Colonic mucosa (tissue), 4 donors: Measurements from ENCODE around the gene ECHS1. TPM values are rescaled to one million over a fixed set of nuclear protein-coding genes. Genes with fewer than 3 reads are reported as not detected.

Experiments used
- DNase-seq: peaks from one replicate; pipeline ENCODE4 v3.0.0-alpha.2; 2020
- H3K27ac ChIP-seq: fragments of 200-600 bp; one replicate; pipeline ENCODE4 v1.8.0; 2021
- H3K27me3 ChIP-seq: fragments of 200-600 bp; one replicate; pipeline ENCODE4 v1.8.0; 2021
- H3K36me3 ChIP-seq: fragments of 200-600 bp; one replicate; pipeline ENCODE4 v1.8.0; 2021
- H3K4me1 ChIP-seq: fragments of 200-600 bp; one replicate; pipeline ENCODE4 v1.8.0; 2021; ENCODE audit warnings: mild to moderate bottlenecking
- H3K4me3 ChIP-seq: fragments of 200-600 bp; one replicate; pipeline ENCODE4 v1.8.0; 2021
- H3K9ac ChIP-seq, 2 donors: one replicate each; pipeline ENCODE4 v1.7.0; 2013; ENCODE audit warnings: control low read depth in 2 of 2, low read depth in 2 of 2, low read length in 2 of 2
- H3K9me3 ChIP-seq: fragments of 200-600 bp; one replicate; pipeline ENCODE4 v1.8.0; 2021
- intact Hi-C: fragments of 100-400 bp; cut with DNase I; formaldehyde crosslinking; loops from one replicate; pipeline ENCODE4 v1.14.1; 2022
- total RNA-seq, 2 donors: library from RNA; stranded (reverse); fragmentation: NEBNext Ultra II Directional in 1 of 2; extraction: Animal tissue kit (Norgen Biotek cat#: 25700) in 1 of 2; gene quantifications; one replicate each; pipeline ENCODE4 v1.2.1, GENCODE V29; 2021
- TF ChIP-seq, protein P1 (sequence below): fragments of 200-600 bp; IDR thresholded peaks from one replicate; pipeline ENCODE4 v1.8.0; 2022; ENCODE audit warnings: antibody characterized with exemption, mild to moderate bottlenecking
- donor health status: healthy.
- donor health status: DM: no; HTN: no; CAD: no.
- donor health status: DM: no; HTN: no; CAD: no.

Gene ECHS1
- total RNA-seq, 2 donors from 2014 or later = 188 to 214 TPM

DNA sequence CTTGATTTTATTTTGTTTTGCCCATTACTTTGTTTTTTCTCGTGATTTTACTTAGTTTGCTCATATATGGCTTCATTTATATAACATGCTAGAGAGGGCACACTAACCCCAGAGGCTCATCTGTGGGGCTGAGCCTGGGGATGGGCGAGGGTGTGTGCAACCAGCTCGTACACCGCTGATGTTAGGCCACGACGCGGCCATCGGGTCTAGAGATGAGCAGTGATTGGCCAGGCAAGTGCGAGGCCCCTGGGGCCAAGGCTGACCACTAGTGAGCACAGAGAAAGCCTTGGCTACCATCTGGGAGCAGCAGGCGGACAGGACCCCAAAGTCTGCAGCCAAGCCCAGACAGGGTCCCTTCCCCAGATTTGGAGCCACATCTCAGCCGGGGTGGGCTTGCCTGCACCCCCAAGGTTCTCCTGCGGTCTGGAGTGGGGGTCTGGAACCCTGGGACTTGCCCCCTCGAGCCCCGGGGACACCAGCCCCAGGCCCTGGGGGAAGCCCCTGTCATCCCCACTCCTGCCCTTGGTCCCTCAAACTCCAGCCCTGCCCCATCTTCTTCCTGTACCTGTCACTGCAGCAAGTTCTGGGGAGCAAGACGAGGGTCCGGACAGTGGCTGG lies 19.1 kb downstream of the ECHS1 start:
- H3K36me3 ChIP-seq = no peaks in the 10 kb centered on the region
- TF ChIP-seq, protein P1, sequence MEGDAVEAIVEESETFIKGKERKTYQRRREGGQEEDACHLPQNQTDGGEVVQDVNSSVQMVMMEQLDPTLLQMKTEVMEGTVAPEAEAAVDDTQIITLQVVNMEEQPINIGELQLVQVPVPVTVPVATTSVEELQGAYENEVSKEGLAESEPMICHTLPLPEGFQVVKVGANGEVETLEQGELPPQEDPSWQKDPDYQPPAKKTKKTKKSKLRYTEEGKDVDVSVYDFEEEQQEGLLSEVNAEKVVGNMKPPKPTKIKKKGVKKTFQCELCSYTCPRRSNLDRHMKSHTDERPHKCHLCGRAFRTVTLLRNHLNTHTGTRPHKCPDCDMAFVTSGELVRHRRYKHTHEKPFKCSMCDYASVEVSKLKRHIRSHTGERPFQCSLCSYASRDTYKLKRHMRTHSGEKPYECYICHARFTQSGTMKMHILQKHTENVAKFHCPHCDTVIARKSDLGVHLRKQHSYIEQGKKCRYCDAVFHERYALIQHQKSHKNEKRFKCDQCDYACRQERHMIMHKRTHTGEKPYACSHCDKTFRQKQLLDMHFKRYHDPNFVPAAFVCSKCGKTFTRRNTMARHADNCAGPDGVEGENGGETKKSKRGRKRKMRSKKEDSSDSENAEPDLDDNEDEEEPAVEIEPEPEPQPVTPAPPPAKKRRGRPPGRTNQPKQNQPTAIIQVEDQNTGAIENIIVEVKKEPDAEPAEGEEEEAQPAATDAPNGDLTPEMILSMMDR = no peak
- H3K9me3 ChIP-seq = no peaks in the 10 kb centered on the region
- peaks cover 4% of the 10 kb centered on the region for H3K4me1 ChIP-seq
- no peak overlapping the region for H3K4me3 ChIP-seq
- H3K27ac ChIP-seq = no peak overlapping the region
- DNase-seq = no peak
- no peaks in the 10 kb centered on the region for H3K27me3 ChIP-seq
- no peak overlapping the region for H3K9ac ChIP-seq
- intact Hi-C loops = no loop called here

DNA sequence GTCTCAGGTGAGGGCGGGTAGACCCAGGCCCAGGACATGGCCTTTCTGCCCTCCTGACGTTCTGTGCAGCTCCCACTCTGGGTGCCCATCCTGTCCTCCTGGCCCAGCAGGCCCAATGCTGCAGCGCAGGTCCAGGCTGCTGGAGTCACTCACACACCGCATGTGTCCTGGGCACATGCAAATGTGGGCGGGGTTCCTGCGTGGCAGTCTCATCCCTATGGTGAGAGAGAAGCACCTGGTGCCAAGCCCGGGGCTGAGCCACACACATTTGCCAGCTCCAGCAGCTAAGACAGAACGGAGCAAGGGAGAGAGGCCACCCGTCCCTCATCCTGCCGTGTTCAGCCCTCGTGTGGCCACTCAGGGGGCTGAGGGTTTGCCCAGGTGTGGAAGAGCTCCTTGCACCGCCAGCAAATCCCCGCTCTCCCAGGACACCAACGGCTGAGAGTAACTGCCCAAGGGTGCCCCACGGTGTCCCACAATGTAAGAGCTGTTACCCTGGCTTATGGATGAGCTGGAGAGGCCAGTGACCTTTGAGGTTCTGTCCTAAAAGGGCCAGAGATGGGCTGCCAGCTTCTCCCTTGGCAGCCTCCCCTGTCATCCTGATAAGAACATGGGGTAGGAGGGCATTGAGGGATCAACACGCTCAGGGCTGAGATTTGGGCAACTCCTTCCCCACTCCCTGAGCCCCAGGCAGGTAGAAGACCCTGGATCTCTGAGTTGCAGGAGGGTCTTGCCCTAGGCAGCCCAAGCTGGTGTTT lies 19.8 kb downstream of the ECHS1 start:
- Histone ChIP-seq H3K36me3 (no peaks in the 10 kb centered on the region), H3K27ac (no peak overlapping the region), H3K9ac (no peak overlapping the region), H3K27me3 (no peaks in the 10 kb centered on the region), H3K9me3 (no peaks in the 10 kb centered on the region), H3K4me1 (peaks cover 4% of the 10 kb centered on the region), H3K4me3 (no peak overlapping the region)
- TF ChIP-seq, protein P1 = no peak
- DNase-seq = no peak
- intact Hi-C loops = no loop called here

DNA sequence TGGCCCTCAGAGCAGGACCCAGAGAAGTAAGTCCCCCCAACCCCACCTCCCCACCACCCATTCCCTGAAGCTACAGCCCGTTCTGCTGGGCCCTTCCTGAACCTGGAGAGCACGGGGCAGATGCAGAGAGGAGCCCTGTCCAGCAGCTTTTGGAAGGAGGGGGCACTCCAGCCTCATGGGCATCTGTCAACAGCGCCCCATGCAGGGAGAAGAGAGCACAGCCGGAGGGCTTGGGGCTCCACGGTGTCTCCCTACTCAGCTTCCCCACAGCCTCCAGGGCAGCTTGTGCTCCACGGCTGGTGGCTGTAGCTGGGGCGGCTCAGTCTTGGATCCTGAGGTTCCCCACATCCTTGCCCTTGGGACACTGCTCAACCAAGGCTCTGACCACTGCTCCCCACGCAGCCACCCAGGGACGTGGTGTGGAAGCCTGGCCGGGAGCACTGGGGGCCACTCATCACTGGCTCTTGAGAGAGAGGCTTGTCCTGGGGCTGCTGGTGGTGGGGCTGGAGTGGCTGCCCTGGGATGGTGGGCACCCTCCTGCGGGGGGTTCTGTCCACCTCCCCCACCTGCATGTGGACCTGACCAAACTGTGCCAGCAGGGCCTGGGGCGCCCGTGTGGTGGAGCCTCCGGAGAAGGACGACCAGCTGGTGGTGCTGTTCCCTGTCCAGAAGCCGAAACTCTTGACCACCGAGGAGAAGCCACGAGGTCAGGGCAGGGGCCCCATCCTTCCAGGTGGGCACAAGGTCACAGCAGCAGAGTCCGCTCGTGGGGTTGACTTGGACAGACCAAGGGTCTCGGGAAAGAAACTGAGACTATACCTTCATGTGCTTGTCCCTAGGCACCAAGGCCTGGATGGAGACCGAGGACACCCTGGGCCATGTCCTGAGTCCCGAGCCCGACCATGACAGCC lies 21.5 kb downstream of the ECHS1 start:
- Histone ChIP-seq H3K4me1 (peaks cover 1% of the 10 kb centered on the region), H3K27me3 (no peaks in the 10 kb centered on the region), H3K9me3 (no peaks in the 10 kb centered on the region), H3K4me3 (no peak overlapping the region), H3K9ac (no peak overlapping the region), H3K36me3 (no peaks in the 10 kb centered on the region), H3K27ac (no peak overlapping the region)
- intact Hi-C loops = no loop called here
- TF ChIP-seq, protein P1 = no peak
- no peak for DNase-seq

DNA sequence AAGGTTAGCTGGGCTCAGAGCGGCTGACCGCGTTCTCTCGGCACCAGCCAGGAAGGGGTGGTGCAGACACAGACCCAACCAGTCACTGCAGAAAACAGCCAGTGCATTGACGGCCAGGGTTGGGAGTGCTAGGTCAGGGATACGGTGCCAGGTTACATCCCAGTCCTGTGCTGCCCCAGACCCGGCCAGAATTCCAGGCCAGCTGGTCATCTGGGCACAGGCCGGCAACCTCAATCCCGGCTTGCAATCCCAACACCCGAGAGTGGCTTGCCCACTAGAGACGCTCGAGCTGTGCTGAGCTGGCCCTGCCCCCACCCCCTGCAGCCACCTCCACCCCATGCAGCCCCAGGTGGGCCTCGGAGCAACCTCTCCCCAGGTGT lies 22.2 kb downstream of the ECHS1 start:
- no peak for DNase-seq
- TF ChIP-seq, protein P1 = no peak
- Histone ChIP-seq H3K9ac (no peak overlapping the region), H3K27ac (no peak overlapping the region), H3K9me3 (no peaks in the 10 kb centered on the region), H3K27me3 (no peaks in the 10 kb centered on the region), H3K36me3 (no peaks in the 10 kb centered on the region), H3K4me1 (no peaks in the 10 kb centered on the region), H3K4me3 (no peak overlapping the region)
- intact Hi-C loops = no loop called here

DNA sequence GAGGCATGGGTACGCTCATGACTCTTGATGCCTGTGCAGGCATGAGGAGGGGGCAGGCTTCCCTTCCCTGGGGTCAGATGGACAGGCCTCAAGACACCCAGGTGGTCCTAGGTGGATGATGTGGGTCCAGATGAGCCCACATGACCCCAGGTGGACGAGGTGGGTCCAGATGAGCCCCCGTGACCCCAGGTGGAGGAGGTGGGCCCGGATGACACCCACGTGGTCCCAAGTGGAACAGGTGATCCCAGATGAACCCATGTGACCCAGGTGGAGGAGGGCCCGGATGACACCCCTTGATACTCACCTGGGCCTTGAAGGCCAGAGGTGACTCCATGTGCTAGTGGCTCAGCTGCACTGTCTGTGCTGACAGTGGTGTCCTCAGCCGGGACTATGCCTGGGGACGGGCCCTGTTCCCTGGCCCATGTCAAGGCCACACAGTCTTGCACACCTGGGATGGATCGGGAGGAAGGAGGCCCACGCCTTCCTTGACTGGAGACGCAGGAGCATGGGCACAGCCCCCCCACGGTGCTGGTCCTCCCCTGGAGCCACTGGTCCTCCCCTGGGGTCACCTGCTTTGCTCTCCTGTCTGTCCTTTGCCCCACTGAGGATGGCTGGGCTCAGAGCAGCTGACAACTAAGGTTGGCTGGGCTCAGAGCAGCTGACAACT lies 22.7 kb downstream of the ECHS1 start:
- Histone ChIP-seq H3K4me3 (no peak overlapping the region), H3K27me3 (no peaks in the 10 kb centered on the region), H3K4me1 (no peaks in the 10 kb centered on the region), H3K9me3 (no peaks in the 10 kb centered on the region), H3K27ac (no peak overlapping the region), H3K36me3 (no peaks in the 10 kb centered on the region), H3K9ac (no peak overlapping the region)
- DNase-seq = no peak
- TF ChIP-seq, protein P1 = no peak
- intact Hi-C loops = no loop called here
